ENCODE data around the gene HDAC5.

HDAC5 gene

DNA sequence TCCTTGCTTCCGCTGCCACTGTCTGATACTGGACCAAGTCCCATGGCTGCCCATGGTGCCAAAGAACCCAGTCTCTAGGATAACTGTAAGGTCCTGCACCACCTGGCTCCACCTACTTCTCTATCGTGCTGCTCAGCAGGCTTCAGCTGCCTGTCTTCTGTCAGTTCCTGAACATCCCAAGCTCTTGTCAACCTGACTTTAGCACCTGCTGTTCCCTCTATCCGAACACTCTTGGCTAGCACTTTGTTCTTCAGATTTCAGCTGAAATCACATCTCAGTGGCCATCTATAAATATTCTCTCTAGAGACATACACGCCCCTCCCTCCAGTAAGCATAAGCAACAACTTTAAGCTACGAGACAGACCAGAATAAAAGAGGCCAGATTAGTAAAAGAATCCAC is 93.7 kb downstream of the HDAC5 start:
- Histone ChIP-seq H3K79me2 (ENCODE audit: low read length) (no peaks in the 10 kb centered on the region), H3K4me1 (ENCODE audit: low read length) (peaks cover 7% of the 10 kb centered on the region), H3K27me3 (ENCODE audit: low read depth, low read length) (no peaks in the 10 kb centered on the region), H3K9me3 (ENCODE audit: insufficient read depth, low read length) (no peaks in the 10 kb centered on the region), H4K20me1 (ENCODE audit: insufficient read depth, low read length) (no peaks in the 10 kb centered on the region), H3K4me3 (ENCODE audit: low read length) (no peak overlapping the region), H3K4me2 (ENCODE audit: low read length) (no peak overlapping the region), H3K36me3 (replicated peaks; ENCODE audit: low read depth, low read length) (peaks cover 38% of the 10 kb centered on the region), H3K9ac (ENCODE audit: low read length) (no peak overlapping the region), H2AFZ (ENCODE audit: low read depth, low read length) (no peak overlapping the region), H3K27ac (ENCODE audit: low read length) (no peak overlapping the region)
- TF ChIP-seq EZH2phosphoT487 (IDR thresholded peaks at IDR 0.05; ENCODE audit: low read depth), result no peak
- TF ChIP-seq, protein P1, sequence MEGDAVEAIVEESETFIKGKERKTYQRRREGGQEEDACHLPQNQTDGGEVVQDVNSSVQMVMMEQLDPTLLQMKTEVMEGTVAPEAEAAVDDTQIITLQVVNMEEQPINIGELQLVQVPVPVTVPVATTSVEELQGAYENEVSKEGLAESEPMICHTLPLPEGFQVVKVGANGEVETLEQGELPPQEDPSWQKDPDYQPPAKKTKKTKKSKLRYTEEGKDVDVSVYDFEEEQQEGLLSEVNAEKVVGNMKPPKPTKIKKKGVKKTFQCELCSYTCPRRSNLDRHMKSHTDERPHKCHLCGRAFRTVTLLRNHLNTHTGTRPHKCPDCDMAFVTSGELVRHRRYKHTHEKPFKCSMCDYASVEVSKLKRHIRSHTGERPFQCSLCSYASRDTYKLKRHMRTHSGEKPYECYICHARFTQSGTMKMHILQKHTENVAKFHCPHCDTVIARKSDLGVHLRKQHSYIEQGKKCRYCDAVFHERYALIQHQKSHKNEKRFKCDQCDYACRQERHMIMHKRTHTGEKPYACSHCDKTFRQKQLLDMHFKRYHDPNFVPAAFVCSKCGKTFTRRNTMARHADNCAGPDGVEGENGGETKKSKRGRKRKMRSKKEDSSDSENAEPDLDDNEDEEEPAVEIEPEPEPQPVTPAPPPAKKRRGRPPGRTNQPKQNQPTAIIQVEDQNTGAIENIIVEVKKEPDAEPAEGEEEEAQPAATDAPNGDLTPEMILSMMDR (IDR thresholded peaks at IDR 0.05; ENCODE audit: low read depth, low read length), result no peak

Measured in OCI-LY3 (cell line).